GM18951 (cell line): ENCODE data around the gene EHBP1L1.
"Not testable (repeated sequence)": the region's sequence is repeated elsewhere in the genome, so short reads cannot be mapped to it uniquely, and the experiment has no call there.

Experiments used
- POLR2A ChIP-seq: IDR thresholded peaks from 4 replicates; pipeline ENCODE4 v1.6.1; 2011; ENCODE audit warnings: mild to moderate bottlenecking; ENCODE audit not compliant: insufficient read length, insufficient read depth; ENCODE audit errors: extremely low read depth
- in situ Hi-C: fragments of 300-500 bp; cut with MboI; formaldehyde crosslinking; loops from one replicate; pipeline ENCODE4 v1.12.0; 2022; ENCODE audit warnings: low sequenced_read_pairs, mixed read lengths, inconsistent platforms; ENCODE audit not compliant: unreplicated experiment

Gene EHBP1L1

DNA sequence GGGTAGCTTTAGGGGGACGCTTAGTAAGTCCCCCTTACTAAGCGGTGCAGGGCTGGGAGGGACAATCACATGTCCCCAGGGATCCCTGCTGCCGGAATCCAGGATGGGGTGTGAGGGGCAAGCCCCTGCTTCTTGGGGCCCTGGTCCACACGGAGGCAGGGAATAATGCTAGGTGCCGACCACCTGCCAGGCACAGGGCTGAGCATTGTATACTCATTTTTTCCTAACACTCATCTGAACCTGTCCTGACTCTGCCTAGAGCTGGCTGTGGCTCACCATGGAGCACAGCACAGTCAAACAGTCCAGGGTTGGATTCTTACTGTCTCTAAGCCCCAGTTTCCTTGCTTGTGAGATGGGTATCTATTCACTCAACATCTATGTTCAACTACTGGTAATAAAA, 16.3 kb upstream of the EHBP1L1 start:
- no peak for TF ChIP-seq POLR2A
- in situ Hi-C loops, result no loop called here

DNA sequence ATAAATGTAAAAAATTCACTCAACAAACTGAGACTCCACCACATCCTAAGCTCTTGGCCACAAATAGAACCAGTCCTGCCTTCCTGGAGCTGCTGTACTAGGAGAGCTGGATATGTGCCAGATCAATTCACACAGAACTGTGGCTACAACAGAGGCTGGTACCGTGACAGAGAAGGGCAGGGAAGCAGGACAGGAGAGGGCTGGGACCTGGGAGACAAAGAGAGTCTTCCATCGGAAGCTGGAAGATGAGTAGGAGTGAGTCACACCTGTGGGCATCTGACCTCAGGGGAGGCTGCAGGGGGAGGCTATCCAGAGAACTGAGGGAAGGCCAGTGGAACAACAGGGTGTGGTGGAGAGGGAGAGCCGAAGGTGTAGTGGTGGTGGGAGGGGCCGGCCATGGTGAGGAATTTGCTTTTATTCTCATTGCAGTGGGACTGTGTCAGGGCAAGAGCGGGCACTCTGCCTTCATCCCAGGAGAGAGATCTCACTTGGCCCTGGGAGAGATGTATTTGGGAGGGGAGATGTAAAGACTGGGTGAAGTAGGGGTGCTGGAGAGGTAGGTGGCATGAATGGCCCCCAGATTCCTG, 15.8 kb upstream of the EHBP1L1 start:
- TF ChIP-seq POLR2A, result no peak
- in situ Hi-C loops, result no loop called here

DNA sequence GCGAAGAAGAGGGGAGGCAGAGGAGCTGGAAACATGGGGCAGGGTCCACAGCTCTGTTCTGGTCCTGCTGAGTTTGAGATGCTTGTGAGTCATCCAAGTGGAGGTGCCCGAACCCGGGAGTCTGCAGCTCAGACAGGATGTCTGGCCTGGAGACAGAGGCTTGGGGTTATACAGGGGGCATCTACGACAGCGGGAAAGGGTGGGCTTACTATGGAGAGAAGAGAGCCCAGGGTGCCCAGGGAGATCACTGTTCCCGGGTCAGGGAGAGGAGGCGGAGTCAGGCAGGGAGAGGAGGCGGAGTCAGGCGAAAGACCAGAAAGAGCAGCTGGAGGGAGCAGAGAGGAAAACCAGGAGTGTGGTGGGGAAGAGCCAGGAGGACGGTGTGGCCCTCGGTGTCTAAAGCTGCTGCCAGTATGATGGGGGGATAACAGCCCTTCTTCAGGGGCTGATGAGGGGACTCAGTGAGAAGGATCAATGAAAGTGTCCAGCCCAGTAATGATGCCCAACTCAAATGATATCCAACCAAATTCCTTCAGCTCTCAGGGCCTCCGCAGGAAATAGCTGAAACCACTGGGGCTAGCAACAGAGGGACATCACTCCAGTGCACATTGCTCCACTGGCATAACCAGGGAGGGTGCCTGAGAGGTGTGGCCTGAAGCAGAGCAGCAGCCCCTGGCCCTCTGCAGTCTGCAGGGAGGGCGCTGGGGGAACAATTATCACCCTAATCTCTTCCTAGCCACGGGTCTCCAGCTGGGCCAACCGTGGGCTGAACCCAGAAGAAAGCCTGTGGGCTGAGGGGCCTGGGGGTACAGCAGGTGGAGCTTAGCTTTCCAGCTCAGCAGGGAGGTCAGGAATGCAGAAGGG, 15.1 kb upstream of the EHBP1L1 start:
- in situ Hi-C loops, result no loop called here
- no peak for TF ChIP-seq POLR2A

DNA sequence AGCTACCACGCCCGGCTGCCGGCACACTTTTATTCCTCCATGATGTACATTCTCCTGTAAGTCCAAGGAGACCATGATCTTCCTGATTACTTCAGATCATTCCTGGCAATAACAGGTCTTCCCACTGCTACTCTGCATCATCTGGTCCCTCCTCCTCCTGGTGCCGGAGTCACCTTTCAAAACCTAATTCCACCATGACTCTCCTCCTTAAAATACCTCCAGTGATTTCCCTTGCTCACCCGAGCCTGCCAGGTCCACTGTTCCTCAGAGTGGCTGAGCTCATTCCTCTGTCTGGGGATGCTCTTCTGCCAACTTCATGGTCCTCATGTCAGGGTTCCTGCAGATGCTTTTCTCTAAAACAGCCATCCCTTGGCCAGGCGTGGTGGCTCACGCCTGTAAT, 13.8 kb upstream of the EHBP1L1 start:
- TF ChIP-seq POLR2A, result no peak
- in situ Hi-C loops, result no loop called here

DNA sequence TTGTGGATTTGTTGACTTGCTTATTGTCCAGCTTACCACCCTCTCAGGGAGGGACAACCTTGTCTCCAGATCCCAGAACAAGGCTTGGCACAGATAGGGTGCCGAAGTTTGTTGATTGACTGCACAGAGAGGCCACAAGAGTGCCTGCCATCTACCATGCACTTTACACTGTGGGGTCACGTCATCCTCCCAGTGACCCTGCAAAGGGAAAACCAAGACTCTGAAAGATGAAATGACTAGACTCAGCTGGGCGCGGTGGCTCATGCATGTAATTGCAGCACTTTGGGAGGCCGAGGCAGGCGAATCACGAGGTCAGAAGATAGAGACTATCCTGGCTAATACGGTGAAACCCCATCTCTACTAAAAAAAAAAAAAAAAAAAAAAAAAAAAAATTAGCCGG, 13.1 kb upstream of the EHBP1L1 start:
- no peak for TF ChIP-seq POLR2A
- in situ Hi-C loops, result no loop called here

DNA sequence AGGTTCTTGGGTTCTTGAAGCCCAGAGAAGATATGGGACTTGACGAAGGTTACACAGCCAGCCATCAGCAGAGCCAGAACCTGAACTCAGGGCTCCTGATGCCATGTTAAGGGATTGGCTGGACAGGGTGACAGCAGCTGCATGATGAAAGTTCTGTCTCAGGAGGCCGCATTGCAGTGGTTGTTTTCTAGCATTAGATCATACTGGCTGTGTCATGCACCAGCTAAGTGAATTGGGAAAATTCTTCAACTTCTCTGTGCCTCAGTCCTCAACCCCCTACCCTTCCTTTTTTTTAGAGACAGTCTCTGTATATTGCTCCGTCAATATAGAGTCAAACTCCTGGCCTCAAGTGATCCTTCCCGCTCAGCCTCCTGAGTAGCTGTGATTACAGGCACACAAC, 12.3 kb upstream of the EHBP1L1 start:
- in situ Hi-C loops, result no loop called here
- TF ChIP-seq POLR2A, result no peak

DNA sequence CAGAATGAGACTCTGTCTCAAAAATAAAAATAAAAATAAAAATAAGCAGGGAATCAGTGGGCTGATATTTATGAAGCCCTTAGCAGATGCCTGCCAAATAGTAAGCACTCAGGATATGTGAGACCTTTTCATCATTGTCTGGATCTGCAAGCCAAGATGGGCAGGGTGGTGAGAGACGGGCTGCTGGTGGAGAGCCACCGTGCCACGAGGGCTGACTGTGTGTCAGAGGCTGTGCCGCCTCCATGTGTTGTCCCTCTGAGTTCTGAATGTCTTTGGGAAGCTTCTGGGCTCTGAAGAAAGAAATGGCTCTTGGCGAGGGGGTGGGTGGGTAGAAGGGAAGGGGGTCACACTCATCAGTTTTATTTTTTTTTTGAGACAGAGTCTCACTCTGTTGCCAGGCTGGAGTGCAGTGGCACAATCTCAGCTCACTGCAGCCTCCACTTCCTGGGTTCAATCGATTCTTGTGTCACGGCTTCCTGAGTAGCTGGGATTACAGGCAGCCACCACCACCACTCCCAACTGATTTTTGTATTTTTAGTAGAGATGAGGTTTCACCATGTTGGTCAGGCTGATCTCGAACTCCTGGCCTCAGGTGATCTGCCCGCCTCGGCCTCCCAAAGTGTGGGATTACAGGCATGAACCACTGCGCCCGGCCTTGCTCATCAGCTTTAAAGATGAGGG, 10.8 kb upstream of the EHBP1L1 start:
- in situ Hi-C loops, result not testable (repeated sequence)

DNA sequence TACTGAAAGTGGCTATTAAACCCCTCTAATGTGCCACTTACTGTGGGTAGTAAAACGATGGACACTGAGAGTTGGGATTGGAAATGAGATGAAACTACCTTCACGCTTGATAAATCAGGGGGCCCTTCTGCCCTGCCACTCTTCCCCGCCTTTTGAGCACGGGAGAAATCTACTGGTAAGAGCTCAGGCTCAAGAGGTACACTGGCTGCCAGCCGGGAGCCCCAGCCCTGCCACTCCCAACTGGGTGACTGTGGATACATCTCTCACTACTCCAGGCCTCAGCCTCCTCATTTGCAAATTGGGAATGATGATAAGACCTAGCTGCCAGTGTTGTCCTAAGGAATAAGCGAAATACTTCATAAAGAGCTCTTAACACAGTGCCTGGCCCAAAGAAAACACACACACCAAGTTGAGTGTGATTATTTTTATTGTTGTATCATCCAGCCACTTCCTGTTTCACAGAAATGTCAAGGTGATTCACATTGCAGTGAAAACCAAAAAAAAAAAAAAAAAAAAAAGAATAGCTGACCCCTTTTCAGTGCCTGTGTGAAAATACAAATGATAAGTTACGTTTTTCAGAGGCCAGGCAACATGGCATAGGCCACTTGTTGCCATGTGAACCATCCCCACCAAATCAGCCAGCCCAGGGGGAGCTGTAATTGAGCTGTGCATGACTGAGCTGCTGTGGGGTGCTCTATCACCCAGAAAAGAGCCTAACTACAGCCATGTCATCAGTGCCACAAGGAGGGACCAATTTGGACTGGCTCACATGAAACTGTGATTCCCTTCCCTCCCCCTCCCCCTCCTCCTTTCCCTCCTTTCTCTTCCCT, 10.0 kb upstream of the EHBP1L1 start:
- in situ Hi-C loops, result no loop called here
- no peak for TF ChIP-seq POLR2A

DNA sequence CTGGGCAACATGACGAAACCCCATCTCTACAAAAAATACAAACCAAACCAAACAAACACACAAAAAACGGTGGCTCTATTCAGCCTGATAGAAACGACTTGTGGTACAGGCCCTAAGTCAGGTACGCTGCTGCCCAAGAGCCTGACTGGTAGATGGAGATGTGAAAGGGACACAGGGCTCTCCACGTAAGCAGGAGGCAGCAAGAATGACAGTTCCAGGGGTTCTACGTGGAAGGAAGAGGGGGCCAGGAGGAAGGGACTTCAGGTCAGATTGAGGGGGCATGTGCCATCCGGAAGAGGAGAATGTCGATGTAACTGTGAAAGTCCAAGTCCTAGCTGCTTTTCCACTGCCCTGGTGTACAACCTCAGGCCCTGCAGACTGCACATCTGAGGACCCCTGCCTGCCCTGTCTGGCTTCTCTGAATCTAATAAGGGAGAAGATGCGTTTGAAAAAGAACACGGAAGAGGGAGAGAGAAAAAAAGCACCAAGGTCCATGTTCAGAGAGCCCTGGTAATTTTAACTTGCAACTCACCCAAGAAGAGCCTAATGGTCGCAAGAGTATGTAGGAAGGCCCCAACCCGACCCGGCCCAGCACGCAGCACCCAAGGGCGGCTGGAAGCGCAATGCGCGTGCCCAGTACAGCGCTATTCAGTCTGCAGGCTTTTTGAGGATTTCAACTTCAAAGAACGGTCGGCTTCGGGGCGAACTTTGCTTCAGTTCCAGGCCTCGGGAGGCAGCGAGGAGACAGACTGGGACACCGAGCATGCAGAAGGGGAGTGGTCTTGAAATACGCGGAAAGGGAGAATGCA, 6.5 kb upstream of the EHBP1L1 start:
- in situ Hi-C loops, result no loop called here
- TF ChIP-seq POLR2A, result no peak

DNA sequence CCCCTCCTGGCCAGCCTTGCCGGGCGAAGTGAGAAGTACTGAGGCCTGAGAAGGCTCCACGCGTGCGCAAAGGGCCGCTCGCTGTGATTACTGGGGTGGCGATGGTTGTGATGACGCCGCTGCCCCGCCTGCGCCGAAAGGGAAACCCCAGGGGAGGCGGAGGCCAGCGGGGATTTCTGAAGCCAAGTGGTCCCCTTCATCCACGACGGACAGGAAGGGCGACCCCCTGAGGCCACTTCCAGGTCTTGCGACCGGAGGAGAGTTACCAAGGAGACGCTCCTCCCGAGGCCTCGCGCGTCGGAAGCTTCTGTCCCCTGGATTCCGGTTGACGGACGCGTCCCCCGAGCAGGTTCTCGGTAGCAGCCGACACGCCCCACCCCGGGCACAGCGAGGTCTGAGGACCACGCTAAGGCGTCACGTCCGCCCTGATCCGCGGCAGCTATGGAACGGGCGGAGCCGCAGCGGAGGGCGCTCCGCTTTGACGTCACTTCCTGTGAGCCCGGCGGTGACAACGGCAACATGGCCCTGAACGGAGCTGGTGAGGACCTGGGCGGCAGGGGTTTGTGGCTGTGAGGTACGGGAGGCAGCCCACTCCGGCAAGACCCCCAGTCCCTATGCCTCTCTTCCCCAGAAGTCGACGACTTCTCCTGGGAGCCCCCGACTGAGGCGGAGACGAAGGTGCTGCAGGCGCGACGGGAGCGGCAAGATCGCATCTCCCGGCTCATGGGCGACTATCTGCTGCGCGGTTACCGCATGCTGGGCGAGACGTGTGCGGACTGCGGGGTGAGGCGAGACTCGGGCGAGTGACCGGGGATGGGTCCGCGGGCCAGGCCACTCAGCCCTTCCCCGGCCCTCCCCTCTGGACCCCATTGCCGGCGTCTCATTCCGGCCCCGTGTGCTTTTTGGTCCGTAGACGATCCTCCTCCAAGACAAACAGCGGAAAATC, 5.6 kb upstream of the EHBP1L1 start, which contains the start of gene ZNRD2:
ZNRD2 (plus strand) TSS at position 505 of the 946 bp plus-strand sequence; CDS start at position 520, 15 bp downstream.
- peak; percentile 78 for TF ChIP-seq POLR2A

DNA sequence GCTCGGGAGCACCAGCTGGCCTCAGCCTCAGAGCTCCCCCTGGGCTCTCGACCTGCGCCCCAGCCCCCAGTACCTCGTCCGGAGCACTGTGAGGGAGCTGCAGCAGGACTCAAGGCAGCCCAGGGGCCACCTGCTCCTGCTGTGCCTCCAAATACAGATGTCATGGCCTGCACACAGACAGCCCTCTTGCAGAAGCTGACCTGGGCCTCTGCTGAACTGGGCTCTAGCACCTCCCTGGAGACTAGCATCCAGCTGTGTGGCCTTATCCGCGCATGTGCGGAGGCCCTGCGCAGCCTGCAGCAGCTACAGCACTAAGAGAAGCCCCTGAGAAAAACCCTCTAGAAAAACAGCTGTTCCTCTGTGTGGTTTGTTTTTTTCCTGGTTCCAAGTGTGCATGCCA, 4.4 kb upstream of the EHBP1L1 start:
- in situ Hi-C loops, result no loop called here
- no peak for TF ChIP-seq POLR2A

More for the DNA sequence above, 5.6 kb upstream of the EHBP1L1 start, which contains the start of gene ZNRD2:
- in situ Hi-C loops, result no loop called here
